GM12891 (cell line): ENCODE measurements around the gene DDX5.

ENCODE experiments used
- DNase-seq: peaks from one replicate; pipeline ENCODE4 v3.0.0; 2011; ENCODE audit warnings: low spot score; ENCODE audit not compliant: insufficient read length
- FAIRE-seq: peaks from 2 replicates; lab custom pipeline; 2011; peaks lifted over from hg19 to GRCh38; lab: Jason Lieb, UNC
- PAX5 ChIP-seq: IDR thresholded peaks from 2 replicates; pipeline ENCODE4 v1.6.1; 2011; ENCODE audit warnings: low read length, moderate library complexity, mild to moderate bottlenecking; ENCODE audit not compliant: insufficient read depth, severe bottlenecking
- POLR2A ChIP-seq: IDR thresholded peaks from 2 replicates; pipeline ENCODE4 v1.6.1; 2011; ENCODE audit warnings: low read depth, low read length, control low read depth
- POLR2AphosphoS5 ChIP-seq: IDR thresholded peaks from 2 replicates; pipeline ENCODE4 v1.6.1; 2011; ENCODE audit warnings: low read depth, low read length, control low read depth
- POU2F2 ChIP-seq: IDR thresholded peaks from 2 replicates; pipeline ENCODE4 v1.6.1; 2011; ENCODE audit warnings: low read depth, mild to moderate bottlenecking, control low read depth, low read length, moderate library complexity
- SPI1 ChIP-seq: IDR thresholded peaks from 2 replicates; pipeline ENCODE4 v1.6.1; 2011; ENCODE audit warnings: low read depth, low read length, control low read depth
- TAF1 ChIP-seq: IDR thresholded peaks from 2 replicates; pipeline ENCODE4 v1.6.1; 2011; ENCODE audit warnings: low read depth, low read length, control low read depth

Gene DDX5

DNA sequence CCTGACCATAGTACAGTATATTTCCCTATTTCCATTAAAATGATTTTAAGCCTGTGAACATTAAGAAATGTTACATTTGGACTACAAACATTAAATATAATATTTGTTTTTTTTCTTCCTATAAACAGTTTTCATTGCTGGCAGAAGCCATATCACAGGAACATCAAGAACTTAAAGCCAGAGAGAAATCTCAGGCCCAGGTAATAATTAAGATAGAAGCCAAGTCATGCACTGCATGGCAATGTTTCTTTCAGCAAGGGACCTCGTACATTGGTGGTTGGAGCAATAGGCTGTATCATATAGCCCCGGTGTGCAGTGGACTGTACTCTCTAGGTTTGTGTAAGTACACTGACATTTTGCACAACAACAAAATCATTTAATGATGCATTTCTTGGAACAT is 30.8 kb upstream of the DDX5 start:
- FAIRE-seq (no peak), DNase-seq (no peak)
- TF ChIP-seq POU2F2: no peak
- no peak for TF ChIP-seq POLR2A
- TF ChIP-seq TAF1: no peak
- no peak for TF ChIP-seq SPI1
- no peak for TF ChIP-seq PAX5
- TF ChIP-seq POLR2AphosphoS5: no peak

DNA sequence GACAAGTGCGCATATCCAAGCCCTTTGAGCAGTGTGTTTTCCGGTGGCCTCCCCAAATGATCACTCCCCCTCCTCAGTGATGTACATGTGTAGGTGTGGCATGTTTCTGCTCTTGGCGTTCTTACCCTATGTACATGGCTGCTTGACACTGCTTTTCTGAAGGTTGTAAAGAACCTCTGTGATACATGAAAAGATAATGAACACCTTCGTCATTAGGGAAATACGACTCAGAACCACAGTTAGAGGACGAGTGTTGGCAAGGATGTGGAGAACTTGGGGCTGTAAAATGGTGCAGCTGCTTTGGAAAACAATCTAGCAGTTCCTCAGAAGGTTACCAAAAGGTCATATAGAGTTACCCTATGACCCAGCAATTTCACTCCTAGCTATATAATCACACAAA is 29.3 kb upstream of the DDX5 start:
- FAIRE-seq (no peak), DNase-seq (no peak)
- TF ChIP-seq TAF1 (no peak), POLR2A (no peak), SPI1 (no peak), PAX5 (no peak), POLR2AphosphoS5 (no peak), POU2F2 (no peak)

DNA sequence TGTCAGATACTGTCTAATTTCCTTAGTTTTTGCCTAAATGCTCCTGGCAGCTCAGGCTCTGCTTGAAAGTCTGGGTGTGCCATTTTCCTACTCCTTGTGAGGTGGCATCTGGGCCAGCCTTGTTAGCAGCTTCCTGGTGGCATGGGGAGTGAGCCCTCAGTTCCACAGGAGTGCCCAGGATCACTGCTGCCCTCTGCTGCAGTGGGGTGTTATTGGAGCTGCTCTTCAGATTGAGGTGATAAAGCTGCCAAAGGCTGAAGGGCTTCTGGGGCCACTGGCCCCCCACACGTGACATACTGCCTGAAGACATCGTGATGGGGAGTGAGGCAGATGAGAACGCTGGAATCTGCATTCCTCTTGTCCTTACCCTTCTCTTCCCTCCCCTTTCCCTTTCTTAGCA is 28.1 kb upstream of the DDX5 start:
- DNase-seq: no peak
- TF ChIP-seq SPI1 (no peak), POU2F2 (no peak), POLR2A (no peak), POLR2AphosphoS5 (no peak), PAX5 (no peak), TAF1 (no peak)
- FAIRE-seq: no peak

DNA sequence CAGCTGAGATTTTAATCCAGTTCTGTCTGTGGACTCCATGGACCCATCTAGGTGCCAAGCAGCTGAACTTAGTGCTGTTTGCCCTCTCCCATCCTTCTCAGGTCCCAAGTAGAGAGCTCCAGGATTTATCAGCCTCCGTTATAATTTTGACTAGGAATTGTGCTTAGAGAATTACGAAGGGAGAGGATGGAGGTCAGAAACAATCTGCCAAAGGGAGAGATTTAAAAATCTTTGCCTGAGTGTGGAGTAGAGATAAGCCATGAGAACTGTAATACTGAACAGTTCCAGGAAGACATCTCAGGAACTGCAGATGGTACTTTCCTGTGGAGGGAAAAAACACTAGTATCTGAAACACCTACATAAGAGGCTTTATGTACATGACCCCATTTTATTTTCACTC is 27.7 kb upstream of the DDX5 start:
- DNase-seq (no peak), FAIRE-seq (no peak)
- no peak for TF ChIP-seq PAX5
- TF ChIP-seq POU2F2: no peak
- no peak for TF ChIP-seq SPI1

DNA sequence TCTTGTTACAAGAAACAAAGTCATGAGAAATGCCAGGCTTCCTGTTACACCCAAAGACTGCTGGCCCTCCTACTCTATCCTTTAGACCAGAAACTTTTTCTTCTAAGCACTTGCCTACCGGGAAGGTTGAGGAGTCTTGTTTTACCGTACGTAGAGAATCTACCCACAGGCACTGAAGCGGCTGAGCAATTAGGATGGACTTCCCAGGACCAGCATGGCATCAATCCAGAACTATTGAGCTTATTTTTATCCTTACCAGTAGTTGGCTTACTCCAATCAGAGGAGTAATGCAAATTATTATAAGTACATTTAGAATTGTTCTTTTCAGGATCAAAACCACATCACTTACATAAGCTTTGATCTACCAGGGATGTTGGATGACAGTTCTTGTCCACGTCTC is 26.3 kb upstream of the DDX5 start:
- no peak for FAIRE-seq
- TF ChIP-seq POLR2AphosphoS5: no peak
- TF ChIP-seq POU2F2: no peak
- TF ChIP-seq POLR2A: no peak
- DNase-seq: no peak

DNA sequence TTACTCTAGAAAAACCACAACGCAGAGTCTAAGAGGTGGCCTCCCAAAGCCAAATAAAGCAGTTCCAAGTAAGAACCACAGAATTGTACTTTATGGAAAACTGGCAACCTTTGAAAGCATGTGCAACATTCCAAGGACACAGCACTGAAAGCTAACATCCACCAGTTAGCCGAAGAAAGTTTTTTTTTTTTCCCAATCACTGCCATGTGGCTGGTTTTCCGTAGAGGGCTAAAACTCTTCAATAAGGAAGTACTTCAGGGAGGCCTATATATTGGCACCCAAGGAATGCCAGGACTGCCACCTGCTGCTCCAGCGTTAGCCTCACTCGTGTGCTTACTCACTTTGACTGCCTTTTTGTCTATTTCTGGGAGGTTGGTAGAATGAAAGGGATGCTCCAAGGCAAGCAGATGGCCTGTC is 25.9 kb upstream of the DDX5 start:
- DNase-seq (no peak), FAIRE-seq (no peak)
- TF ChIP-seq TAF1 (no peak), POU2F2 (no peak), SPI1 (no peak), PAX5 (no peak), POLR2A (no peak), POLR2AphosphoS5 (no peak)

DNA sequence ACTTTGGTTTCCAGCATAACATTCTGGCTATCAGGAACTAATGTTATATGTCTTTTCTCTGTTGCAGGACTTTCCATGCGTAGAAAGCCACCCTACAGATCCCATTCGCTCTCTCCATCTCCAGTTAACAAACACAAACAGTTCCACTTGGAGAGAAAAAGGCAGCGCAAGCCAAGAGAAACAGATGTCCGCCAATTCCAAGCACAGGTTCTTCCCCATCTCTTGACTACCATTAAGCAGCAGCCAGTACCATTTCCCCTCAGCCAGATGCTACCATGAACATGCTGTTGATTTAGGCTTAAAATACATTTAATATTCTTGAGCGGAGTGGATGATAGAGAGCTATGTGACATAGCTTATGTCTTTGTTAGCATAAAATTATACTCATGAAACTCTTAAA is 23.1 kb upstream of the DDX5 start:
- DNase-seq (no peak), FAIRE-seq (no peak)

DNA sequence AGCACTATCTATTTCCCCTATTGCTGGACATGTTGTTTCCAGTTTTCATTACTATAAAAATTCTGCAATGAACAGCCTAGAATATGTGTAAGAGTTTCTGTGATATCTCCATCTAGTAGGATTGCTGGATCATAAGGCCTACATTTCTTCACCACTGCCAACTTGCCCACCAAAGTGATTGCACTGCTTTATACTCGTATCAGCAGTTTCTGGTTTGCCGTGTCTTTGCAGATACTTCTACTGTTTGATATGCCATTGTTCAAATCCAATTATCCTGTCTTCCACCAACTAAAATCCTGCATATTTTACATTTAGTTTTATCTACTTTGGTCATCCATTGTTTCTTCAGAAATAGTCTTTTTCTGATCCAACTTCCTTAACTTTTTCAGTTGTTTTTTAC is 21.8 kb upstream of the DDX5 start:
- no peak for FAIRE-seq
- TF ChIP-seq POU2F2: no peak
- no peak for TF ChIP-seq PAX5
- no peak for TF ChIP-seq POLR2AphosphoS5
- no peak for TF ChIP-seq SPI1
- TF ChIP-seq TAF1: no peak
- TF ChIP-seq POLR2A: no peak
- no peak for DNase-seq

More for the DNA sequence above, 23.1 kb upstream of the DDX5 start:
- no peak for TF ChIP-seq SPI1
- TF ChIP-seq PAX5: no peak
- TF ChIP-seq TAF1: no peak
- no peak for TF ChIP-seq POLR2A
- no peak for TF ChIP-seq POU2F2
- no peak for TF ChIP-seq POLR2AphosphoS5

DNA sequence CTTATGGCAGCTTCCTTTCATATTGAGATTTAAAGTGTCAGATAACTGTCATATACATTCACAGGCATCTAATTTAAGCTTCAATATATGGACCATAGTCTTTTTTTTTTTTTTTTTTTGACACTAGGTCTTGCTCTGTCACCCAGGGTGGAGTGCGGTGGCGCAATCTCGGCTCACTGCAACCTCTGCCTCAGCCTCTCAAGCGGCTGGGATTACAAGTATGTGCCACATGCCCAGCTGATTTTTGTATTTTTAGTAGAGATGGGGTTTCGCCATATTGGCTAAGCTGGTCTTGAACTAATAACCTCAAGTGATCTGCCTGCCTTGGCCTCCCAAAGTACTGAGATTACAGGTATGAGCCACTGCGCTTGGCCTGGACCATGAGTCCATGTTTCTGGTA is 14.3 kb upstream of the DDX5 start:
- FAIRE-seq (no peak), DNase-seq (no peak)
- no peak for TF ChIP-seq POLR2AphosphoS5
- TF ChIP-seq TAF1: no peak
- no peak for TF ChIP-seq POU2F2
- no peak for TF ChIP-seq PAX5
- TF ChIP-seq SPI1: no peak
- no peak for TF ChIP-seq POLR2A

DNA sequence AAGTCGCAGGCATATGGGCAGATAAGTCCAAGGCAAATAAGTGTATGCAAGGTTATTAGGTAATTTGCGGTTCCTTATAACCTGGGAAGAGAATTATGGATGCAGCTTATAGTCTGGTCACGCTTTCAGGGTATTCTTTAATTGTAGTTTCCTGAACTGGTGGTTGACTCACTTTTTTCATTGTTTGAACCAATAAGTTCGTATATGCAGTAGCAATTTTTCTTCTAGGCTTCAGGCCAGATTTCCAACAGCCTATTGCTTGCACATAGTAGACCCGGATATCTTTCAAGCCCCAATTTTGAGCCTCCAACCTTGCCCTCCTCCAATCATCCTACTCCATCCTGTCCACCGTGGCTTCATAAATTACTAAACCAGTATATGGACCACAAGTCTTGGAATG is 13.5 kb upstream of the DDX5 start:
- DNase-seq (no peak), FAIRE-seq (no peak)
- TF ChIP-seq POU2F2 (no peak), PAX5 (no peak), TAF1 (no peak)

DNA sequence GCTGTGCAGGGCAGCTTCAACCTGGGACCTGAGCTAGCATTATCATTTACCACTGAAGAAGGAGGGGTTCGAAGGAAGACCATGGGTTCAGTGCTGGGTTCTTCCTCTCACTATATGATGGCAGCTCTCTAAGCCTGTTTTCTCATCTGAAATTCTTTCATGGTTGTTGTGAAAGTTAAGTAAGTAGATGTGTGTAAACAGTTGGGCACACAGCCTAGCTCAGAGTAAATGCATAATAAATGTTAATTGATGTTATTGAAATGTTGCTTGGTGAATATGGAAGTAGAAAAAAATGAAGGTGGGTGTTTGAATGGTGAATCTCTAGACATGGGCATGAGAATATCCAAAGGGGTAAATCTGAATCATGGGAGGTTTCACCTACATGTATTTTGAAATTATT is 9.7 kb upstream of the DDX5 start:
- no peak for FAIRE-seq
- no peak for TF ChIP-seq SPI1
- TF ChIP-seq POU2F2: no peak
- no peak for TF ChIP-seq POLR2AphosphoS5
- TF ChIP-seq TAF1: no peak
- no peak for TF ChIP-seq POLR2A
- TF ChIP-seq PAX5: no peak

More for the DNA sequence above, 9.7 kb upstream of the DDX5 start:
- DNase-seq: no peak
